GM10266 (cell line): ENCODE measurements around the gene PRSS56.

Source experiments
- DNase-seq: peaks from one replicate; pipeline ENCODE4 v3.0.0; 2012; ENCODE audit errors: extremely low spot score
- TF ChIP-seq, protein P1 (sequence below): IDR thresholded peaks from 2 replicates; pipeline ENCODE4 v1.5.1; 2012; ENCODE audit warnings: mild to moderate bottlenecking, low read depth; ENCODE audit not compliant: control insufficient read depth, insufficient read depth; ENCODE audit errors: missing control alignments

The PRSS56 gene

GRCh38 chr2:232498452-232498851, 21.7 kb upstream of the PRSS56 start:
- no peak for DNase-seq
- TF ChIP-seq, protein P1, sequence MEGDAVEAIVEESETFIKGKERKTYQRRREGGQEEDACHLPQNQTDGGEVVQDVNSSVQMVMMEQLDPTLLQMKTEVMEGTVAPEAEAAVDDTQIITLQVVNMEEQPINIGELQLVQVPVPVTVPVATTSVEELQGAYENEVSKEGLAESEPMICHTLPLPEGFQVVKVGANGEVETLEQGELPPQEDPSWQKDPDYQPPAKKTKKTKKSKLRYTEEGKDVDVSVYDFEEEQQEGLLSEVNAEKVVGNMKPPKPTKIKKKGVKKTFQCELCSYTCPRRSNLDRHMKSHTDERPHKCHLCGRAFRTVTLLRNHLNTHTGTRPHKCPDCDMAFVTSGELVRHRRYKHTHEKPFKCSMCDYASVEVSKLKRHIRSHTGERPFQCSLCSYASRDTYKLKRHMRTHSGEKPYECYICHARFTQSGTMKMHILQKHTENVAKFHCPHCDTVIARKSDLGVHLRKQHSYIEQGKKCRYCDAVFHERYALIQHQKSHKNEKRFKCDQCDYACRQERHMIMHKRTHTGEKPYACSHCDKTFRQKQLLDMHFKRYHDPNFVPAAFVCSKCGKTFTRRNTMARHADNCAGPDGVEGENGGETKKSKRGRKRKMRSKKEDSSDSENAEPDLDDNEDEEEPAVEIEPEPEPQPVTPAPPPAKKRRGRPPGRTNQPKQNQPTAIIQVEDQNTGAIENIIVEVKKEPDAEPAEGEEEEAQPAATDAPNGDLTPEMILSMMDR, result no peak

- DNase-seq, result no peak
- TF ChIP-seq, protein P1, result no peak
These were observed 18.8 kb upstream of the PRSS56 start for GRCh38 chr2:232501331-232501771.

GRCh38 chr2:232501794-232502390, 18.3 kb upstream of the PRSS56 start:
- TF ChIP-seq, protein P1, result no peak
- no peak for DNase-seq

- TF ChIP-seq, protein P1, result no peak
- no peak for DNase-seq
These were observed 17.7 kb upstream of the PRSS56 start for GRCh38 chr2:232502511-232502910.

DNA sequence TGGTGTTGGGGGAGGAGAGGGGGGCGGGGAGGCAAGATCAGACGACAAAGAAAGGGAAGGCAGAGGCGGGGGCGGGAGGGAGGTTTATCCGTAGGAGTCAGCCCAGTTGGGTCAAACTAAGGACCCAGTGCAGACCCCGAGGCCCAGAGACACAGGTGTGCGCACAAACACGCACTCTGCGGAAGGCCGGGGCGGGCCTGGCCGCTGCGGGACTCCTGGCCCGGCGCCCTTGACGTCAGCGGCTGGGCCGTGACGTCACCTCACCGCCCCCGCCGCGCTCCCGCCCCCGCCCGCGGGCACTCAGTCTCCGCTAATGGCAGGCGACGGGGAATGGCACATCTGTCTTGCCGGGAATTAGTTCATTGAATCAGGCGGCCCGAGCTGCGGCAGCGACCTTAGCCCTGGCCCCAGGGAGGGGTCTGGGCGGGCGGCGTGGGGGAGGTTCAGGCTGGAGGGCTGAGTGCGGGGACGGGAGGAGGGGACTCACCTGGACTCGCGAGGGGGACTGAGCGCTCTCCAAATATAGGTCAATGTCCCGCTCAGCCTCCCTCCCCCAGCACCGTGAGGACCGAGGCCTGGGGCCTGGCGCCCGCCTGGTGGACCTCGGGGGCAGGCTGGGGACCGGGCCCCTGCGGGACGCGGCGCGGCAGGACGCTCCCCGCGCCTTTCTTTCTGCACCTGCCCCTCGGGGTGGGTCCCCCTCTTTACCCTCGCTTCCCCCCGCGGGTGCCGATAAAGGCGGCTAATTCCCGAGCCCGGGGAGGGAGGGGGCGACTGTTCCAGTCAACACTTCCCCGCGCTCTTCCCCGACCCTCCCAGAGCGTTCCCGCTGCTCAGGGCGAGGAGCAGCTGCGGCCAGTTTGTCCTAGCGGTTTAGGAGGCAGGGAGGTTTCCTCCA, 17.0 kb upstream of the PRSS56 start:
- TF ChIP-seq, protein P1, result no peak
- DNase-seq, result no peak

DNA sequence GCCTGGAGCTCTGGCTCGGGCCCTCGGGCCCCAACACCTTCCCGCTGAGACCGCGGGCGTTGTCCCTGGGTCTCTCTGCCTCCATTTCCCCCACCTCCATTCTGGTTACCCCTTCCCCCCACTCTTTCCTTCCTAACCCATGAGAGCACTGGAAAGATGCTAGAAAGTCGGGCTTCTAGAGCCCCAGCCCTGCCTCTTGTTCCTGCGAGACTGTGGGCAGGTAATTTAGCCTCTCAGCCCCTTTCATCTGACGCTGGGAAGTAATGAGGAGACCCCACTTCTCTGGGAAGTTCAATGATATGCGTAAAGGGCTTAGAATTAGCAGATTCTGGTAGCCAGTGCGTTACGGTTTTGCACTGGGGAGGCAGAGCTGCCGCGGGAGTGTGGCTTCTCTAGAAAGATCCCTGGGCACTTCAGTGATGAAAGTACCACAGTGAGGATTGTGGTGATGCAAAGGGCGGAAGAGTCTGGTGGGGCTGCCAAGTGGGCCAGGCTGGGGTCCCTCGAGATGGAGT, 16.3 kb upstream of the PRSS56 start:
- TF ChIP-seq, protein P1, result no peak
- no peak for DNase-seq

GRCh38 chr2:232504438-232504837, 15.8 kb upstream of the PRSS56 start:
- TF ChIP-seq, protein P1, result no peak
- no peak for DNase-seq
